Thyroid gland (tissue), 4 donors: ENCODE results near the gene DSCAM. TPM values are rescaled to one million over a fixed set of nuclear protein-coding genes. Genes with fewer than 3 reads are reported as not detected.

ENCODE experiments used
- DNase-seq, 2 donors: peaks; one replicate each; pipeline ENCODE4 v3.0.0-alpha.2; 2019
- H3K27ac ChIP-seq, 3 donors: fragments of 200-600 bp; sonication (generic); 1 replicate in 2 of 3; 2 replicates in 1 of 3; pipeline ENCODE4 v1.5.1; 2016 to 2019; ENCODE audit warnings: mild to moderate bottlenecking in 1 of 3, moderate library complexity in 1 of 3
- H3K27me3 ChIP-seq: fragments of 200-600 bp; sonication (generic); one replicate; pipeline ENCODE4 v1.5.1; 2019
- H3K36me3 ChIP-seq, 2 donors: fragments of 200-600 bp; sonication (generic); one replicate each; pipeline ENCODE4 v1.5.1; 2016 to 2019
- H3K4me1 ChIP-seq, 2 donors: fragments of 200-600 bp; sonication (generic); one replicate each; pipeline ENCODE4 v1.5.1; 2017 to 2019
- H3K4me3 ChIP-seq, 3 donors: fragments of 200-600 bp; sonication (generic); replicated peaks in 1 of 3; 1 replicate in 2 of 3; 2 replicates in 1 of 3; pipeline ENCODE4 v1.5.1; 2016; ENCODE audit warnings: mild to moderate bottlenecking in 1 of 3
- H3K9me3 ChIP-seq: fragments of 200-600 bp; sonication (generic); one replicate; pipeline ENCODE4 v1.5.1; 2017
- POLR2A ChIP-seq, 2 donors: fragments of 450-650 bp; IDR thresholded peaks; one replicate each; pipeline ENCODE4 v1.6.1; 2017; ENCODE audit warnings: antibody characterized with exemption in 2 of 2, mild to moderate bottlenecking in 2 of 2, moderate library complexity in 1 of 2
- WGBS, 2 donors: methylation state at CpG; one replicate each; pipeline ENCODE4 v1.1.5; 2017; 5-methylcytosine and 5-hydroxymethylcytosine counted together
- intact Hi-C: fragments of 100-400 bp; cut with DNase I; formaldehyde crosslinking; loops from one replicate; pipeline ENCODE4 v1.15.1; 2023
- total RNA-seq, 4 donors: library from RNA; depleted of rRNA; stranded (reverse); fragments of >200 nt; gene quantifications; one replicate each; pipeline ENCODE4 v1.2.3, GENCODE V29; 2016
- TF ChIP-seq, protein P1 (sequence below), 6 experiments: fragments of 200-600 bp in 3 of 6; fragments of 450-650 bp in 3 of 6; sonication (generic) in 3 of 6; IDR thresholded peaks; one replicate each; pipeline ENCODE4 v1.5.1; 2016 to 2019; ENCODE audit warnings: antibody characterized with exemption in 6 of 6, mild to moderate bottlenecking in 2 of 6, inconsistent platforms in 1 of 6, moderate library complexity in 1 of 6

DSCAM gene
- total RNA-seq, 4 donors from 2014 or later, result 0.20 TPM; not detected in 3

DNA sequence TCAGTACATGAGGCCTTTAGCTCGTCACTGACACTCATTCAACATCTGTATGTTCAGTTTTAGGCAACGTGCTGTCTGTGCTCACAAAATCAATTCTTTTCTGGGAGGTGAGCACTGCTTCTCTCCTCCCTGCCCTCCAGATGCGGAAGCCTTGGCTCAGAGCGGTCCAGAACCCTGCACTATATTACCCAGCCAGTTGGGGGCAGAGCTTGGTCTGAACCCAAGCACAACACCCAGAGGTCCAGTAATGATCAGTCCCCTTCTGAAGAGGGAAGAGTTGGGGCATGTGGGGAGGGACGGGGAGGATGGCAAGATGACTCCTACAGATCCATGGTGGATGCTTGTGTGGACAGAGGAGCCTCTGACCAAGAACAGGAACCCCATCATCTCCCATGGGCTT is 5.6 kb upstream of the DSCAM start:
- DNase-seq, result no peak
- no peaks in the 10 kb centered on the region for H3K36me3 ChIP-seq
- intact Hi-C loops, result no loop called here
- no peaks in the 10 kb centered on the region for H3K9me3 ChIP-seq
- no peak overlapping the region for H3K4me3 ChIP-seq
- no peak for TF ChIP-seq POLR2A (IDR thresholded peaks at IDR 0.05)
- TF ChIP-seq, protein P1, sequence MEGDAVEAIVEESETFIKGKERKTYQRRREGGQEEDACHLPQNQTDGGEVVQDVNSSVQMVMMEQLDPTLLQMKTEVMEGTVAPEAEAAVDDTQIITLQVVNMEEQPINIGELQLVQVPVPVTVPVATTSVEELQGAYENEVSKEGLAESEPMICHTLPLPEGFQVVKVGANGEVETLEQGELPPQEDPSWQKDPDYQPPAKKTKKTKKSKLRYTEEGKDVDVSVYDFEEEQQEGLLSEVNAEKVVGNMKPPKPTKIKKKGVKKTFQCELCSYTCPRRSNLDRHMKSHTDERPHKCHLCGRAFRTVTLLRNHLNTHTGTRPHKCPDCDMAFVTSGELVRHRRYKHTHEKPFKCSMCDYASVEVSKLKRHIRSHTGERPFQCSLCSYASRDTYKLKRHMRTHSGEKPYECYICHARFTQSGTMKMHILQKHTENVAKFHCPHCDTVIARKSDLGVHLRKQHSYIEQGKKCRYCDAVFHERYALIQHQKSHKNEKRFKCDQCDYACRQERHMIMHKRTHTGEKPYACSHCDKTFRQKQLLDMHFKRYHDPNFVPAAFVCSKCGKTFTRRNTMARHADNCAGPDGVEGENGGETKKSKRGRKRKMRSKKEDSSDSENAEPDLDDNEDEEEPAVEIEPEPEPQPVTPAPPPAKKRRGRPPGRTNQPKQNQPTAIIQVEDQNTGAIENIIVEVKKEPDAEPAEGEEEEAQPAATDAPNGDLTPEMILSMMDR (IDR thresholded peaks at IDR 0.05), result no peak
- no peaks in the 10 kb centered on the region for H3K4me1 ChIP-seq
- 87 to 93% methylated on average over 4 to 5 of the region's 5 CpGs for WGBS, 2 donors
- H3K27ac ChIP-seq, result no peak overlapping the region
- no peaks in the 10 kb centered on the region for H3K27me3 ChIP-seq

DNA sequence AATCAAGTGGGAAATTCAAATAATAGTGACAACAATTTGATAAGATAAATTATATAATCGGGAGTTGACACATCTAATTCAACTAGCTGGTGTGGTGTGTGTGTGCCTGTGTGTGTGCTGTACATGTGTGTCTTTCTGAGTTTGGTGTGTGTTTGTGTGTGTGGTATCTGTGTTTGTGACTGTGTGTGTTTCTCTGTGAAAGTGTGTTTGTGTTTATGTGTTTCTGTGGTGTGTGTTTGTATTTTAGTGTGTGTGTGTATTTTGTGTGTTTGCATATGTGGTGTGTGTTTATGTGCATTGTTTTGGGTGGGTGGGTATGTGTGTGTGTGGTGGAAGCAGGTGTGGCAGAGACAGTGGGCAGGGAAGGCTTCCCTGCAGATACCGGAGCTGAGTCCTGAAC is 4.8 kb upstream of the DSCAM start:
- Histone ChIP-seq H3K9me3 (no peaks in the 10 kb centered on the region), H3K27ac (no peak overlapping the region), H3K4me3 (no peak overlapping the region), H3K27me3 (no peaks in the 10 kb centered on the region), H3K4me1 (no peaks in the 10 kb centered on the region), H3K36me3 (no peaks in the 10 kb centered on the region)
- no peak for DNase-seq
- intact Hi-C loops, result no loop called here
- TF ChIP-seq, protein P1 (IDR thresholded peaks at IDR 0.05), result no peak
- TF ChIP-seq POLR2A (IDR thresholded peaks at IDR 0.05), result no peak
- WGBS, 2 donors, result 90 to 94% methylated on average over 2 of the region's 2 CpGs

DNA sequence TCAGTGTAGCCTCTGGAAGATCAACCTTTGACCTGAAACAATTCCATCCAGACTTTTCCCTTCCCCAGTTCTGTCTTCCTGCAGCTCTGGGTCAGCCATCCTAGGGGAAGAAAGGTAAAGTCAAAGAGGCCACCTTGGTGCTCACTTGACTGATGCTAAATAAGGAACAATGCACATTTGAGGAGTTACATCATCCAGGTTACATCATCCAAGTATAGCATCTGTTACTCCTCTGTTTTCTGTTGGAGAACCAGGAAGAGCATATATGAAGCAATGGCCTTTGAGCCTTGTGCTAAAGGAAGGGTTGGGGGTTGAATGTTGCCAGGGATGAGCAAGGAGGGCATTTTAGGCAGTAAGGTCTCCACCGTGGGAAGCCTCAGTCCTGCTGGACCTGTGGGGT is 3.1 kb upstream of the DSCAM start:
- WGBS, 2 donors, result 88 to 93% methylated on average over 1 of the region's 1 CpG

DNA sequence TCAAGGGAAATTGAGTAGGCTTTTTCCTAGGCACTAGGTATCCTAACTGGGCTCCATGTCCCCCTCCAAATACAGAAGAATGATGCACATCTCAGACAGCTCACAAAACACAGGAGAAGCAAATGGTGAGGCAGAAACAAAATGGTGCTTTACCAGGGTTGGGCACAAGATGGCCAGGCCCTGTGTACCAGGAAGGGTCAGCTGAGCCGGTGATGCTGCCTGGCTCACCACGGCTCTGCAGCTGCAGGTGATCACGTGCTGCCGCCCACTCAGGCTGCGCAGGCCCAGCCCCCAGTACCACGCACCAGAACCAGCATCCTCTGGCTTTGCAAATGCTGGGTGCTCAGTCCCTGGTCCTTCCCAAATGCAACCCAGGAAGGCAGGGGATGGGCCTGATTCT is 993 bp upstream of the DSCAM start:
- DNase-seq, result no peak
- Histone ChIP-seq H3K9me3 (no peaks in the 10 kb centered on the region), H3K36me3 (no peaks in the 10 kb centered on the region), H3K4me1 (no peaks in the 10 kb centered on the region), H3K27ac (no peak overlapping the region), H3K4me3 (no peak overlapping the region), H3K27me3 (no peaks in the 10 kb centered on the region)
- WGBS, 2 donors, result 94% methylated on average over 4 of the region's 6 CpGs; no CpG with 5 or more reads in 1 of the 2 donors
- intact Hi-C loops, result no loop called here
- TF ChIP-seq, protein P1 (IDR thresholded peaks at IDR 0.05), result no peak
- no peak for TF ChIP-seq POLR2A (IDR thresholded peaks at IDR 0.05)

More for the DNA sequence above, 3.1 kb upstream of the DSCAM start:
- intact Hi-C loops, result no loop called here
- H3K36me3 ChIP-seq, result no peaks in the 10 kb centered on the region
- no peak for TF ChIP-seq POLR2A (IDR thresholded peaks at IDR 0.05)
- TF ChIP-seq, protein P1 (IDR thresholded peaks at IDR 0.05), result no peak
- no peak overlapping the region for H3K4me3 ChIP-seq
- DNase-seq, result no peak
- no peaks in the 10 kb centered on the region for H3K4me1 ChIP-seq
- no peaks in the 10 kb centered on the region for H3K27me3 ChIP-seq
- no peaks in the 10 kb centered on the region for H3K9me3 ChIP-seq
- no peak overlapping the region for H3K27ac ChIP-seq

DNA sequence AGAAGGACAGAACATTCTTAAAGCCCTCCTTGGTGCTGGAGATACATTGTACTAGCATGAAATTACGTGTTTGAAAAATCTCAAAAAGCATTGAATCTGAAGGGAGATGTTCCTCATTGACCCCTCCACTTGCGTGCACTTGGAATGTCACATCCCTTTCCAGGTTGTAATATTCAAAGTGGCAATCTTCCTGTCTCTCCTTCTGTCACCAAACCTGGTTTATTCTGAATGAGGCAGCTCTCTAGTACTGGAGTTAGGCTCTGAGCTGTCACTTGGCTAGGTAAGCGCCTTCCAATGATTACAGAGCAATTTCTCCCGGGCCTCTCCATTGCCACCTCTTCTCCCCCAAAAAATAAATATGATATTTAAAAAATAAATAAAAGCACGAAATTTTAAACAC is 855 bp downstream of the DSCAM start:
- H3K4me3 ChIP-seq, result no peak overlapping the region
- H3K9me3 ChIP-seq, result no peaks in the 10 kb centered on the region
- H3K27ac ChIP-seq, result no peak overlapping the region
- 38 to 39% methylated on average over 5 of the region's 5 CpGs for WGBS, 2 donors
- H3K36me3 ChIP-seq, result no peaks in the 10 kb centered on the region
- H3K27me3 ChIP-seq, result no peaks in the 10 kb centered on the region
- intact Hi-C loops, result no loop called here
- TF ChIP-seq, protein P1 (IDR thresholded peaks at IDR 0.05), result no peak
- TF ChIP-seq POLR2A (IDR thresholded peaks at IDR 0.05), result no peak
- H3K4me1 ChIP-seq, result peaks cover 0 to 6% of the 10 kb centered on the region in 2 donors
- DNase-seq, result no peak
